GM12878 (cell line): ENCODE results near the gene CD164. TPM values are rescaled to one million over a fixed set of nuclear protein-coding genes. Genes with fewer than 3 reads are reported as not detected.

Source experiments
- ATAC-seq: fragments of 200-7000 bp; cut with Tn5 transposase; 3 replicates; pipeline ENCODE4 v1.9.1; 2020; ENCODE audit warnings: mild to moderate bottlenecking, moderate library complexity
- BruUV-seq: library from RNA; stranded (reverse); fragments of 400-500 nt; replicated peaks from 2 replicates; lab custom pipeline; 2021; lab: Mats Ljungman, UMichigan
- CTCF ChIA-PET: fragments of 300-600 bp; sonication (Branson Sonifier 250); formaldehyde crosslinking; extraction: SDS; loops from one replicate; lab custom pipeline; 2021; ENCODE audit warnings: inconsistent platforms; lab: Yijun Ruan, JAX
- POLR2A ChIA-PET: fragments of 350-600 bp; formaldehyde crosslinking; extraction: SDS; loops from one replicate; lab custom pipeline; 2021; ENCODE audit warnings: inconsistent platforms; lab: Charles Lee
- RAD21 ChIA-PET: fragments of 300-600 bp; sonication (Branson Sonifier 250); formaldehyde crosslinking; loops from one replicate; lab custom pipeline; 2023; ENCODE audit warnings: antibody characterized with exemption; ENCODE audit not compliant: unreplicated experiment; lab: Charles Lee
- SMC1A ChIA-PET: fragments of 300-600 bp; sonication (Branson Sonifier 250); formaldehyde crosslinking; loops from one replicate; lab custom pipeline; 2023; ENCODE audit not compliant: unreplicated experiment, uncharacterized antibody; lab: Charles Lee
- DNase-seq: peaks from one replicate; pipeline ENCODE4 v3.0.0-alpha.2; 2011; ENCODE audit warnings: low read depth, low spot score
- FAIRE-seq: peaks from 3 replicates; lab custom pipeline; 2011; peaks lifted over from hg19 to GRCh38; lab: Jason Lieb, UNC
- H2AFZ ChIP-seq: 2 replicates; pipeline ENCODE4 v1.6.0; 2011; ENCODE audit warnings: low read depth, low read length, control low read depth; ENCODE audit not compliant: control insufficient read depth
- H3K27ac ChIP-seq: 2 replicates; pipeline ENCODE4 v1.5.1; 2011; ENCODE audit warnings: control low read depth; ENCODE audit not compliant: control insufficient read depth, insufficient read depth
- H3K27me3 ChIP-seq, 2 experiments: replicated peaks in 1 of 2; 2 replicates each; pipeline versions ENCODE4 v1.6.0 to v1.6.1; 2011; ENCODE audit warnings: low read length in 1 of 2; ENCODE audit not compliant: control insufficient read depth in 2 of 2, insufficient read depth in 2 of 2
- H3K36me3 ChIP-seq, 2 experiments: 2 replicates each; pipeline ENCODE4 v1.5.1; 2011; ENCODE audit warnings: low read length in 1 of 2; ENCODE audit not compliant: control insufficient read depth in 2 of 2, insufficient read depth in 2 of 2
- H3K4me1 ChIP-seq: 2 replicates; pipeline ENCODE4 v1.6.1; 2011; ENCODE audit warnings: mild to moderate bottlenecking, low read length, moderate library complexity, mixed read lengths; ENCODE audit not compliant: control insufficient read depth, insufficient read depth
- H3K4me2 ChIP-seq: 2 replicates; pipeline ENCODE4 v1.6.0; 2011; ENCODE audit warnings: control low read depth; ENCODE audit not compliant: control insufficient read depth, insufficient read depth
- H3K4me3 ChIP-seq: fragments of 200-600 bp; sonication (generic); 2 replicates; pipeline ENCODE4 v1.5.1; 2016
- H3K79me2 ChIP-seq: 2 replicates; pipeline ENCODE4 v1.6.0; 2011; ENCODE audit warnings: low read length; ENCODE audit not compliant: control insufficient read depth, insufficient read depth
- H3K9ac ChIP-seq: 2 replicates; pipeline ENCODE4 v1.8.0; 2011; ENCODE audit warnings: low read length, control low read depth, mixed read lengths; ENCODE audit not compliant: control insufficient read depth, insufficient read depth
- H3K9me3 ChIP-seq: replicated peaks from 3 replicates; pipeline ENCODE4 v1.5.1; 2011; ENCODE audit warnings: mild to moderate bottlenecking, low read length; ENCODE audit not compliant: control insufficient read depth, insufficient read depth
- H4K20me1 ChIP-seq: 2 replicates; pipeline ENCODE4 v1.6.0; 2011; ENCODE audit not compliant: control insufficient read depth, insufficient read depth
- CTCF ChIP-seq, 3 experiments: IDR thresholded peaks in 2 of 3; conservative IDR thresholded peaks in 1 of 3; 2 replicates each; pipeline ENCODE4 v1.5.1; 2011; ENCODE audit warnings: low read depth in 3 of 3, low read length in 3 of 3, mild to moderate bottlenecking in 3 of 3, control low read depth in 2 of 3, moderate library complexity in 2 of 3, inconsistent platforms in 1 of 3, mixed read lengths in 1 of 3; ENCODE audit not compliant: control insufficient read depth in 2 of 3, insufficient read depth in 1 of 3; ENCODE audit errors: extremely low read depth in 1 of 3
- FOXM1 ChIP-seq: IDR thresholded peaks from 2 replicates; pipeline ENCODE4 v1.6.1; 2012; ENCODE audit warnings: low read depth, mild to moderate bottlenecking, inconsistent platforms, low read length, moderate library complexity
- GABPA ChIP-seq: IDR thresholded peaks from 2 replicates; pipeline ENCODE4 v1.6.1; 2014; ENCODE audit warnings: antibody characterized with exemption, low read depth, mild to moderate bottlenecking, inconsistent platforms
- GATAD2B ChIP-seq: fragments of 450-650 bp; conservative IDR thresholded peaks from 2 replicates; pipeline ENCODE4 v1.6.1; 2017; ENCODE audit warnings: low read depth, mild to moderate bottlenecking, moderate library complexity
- HCFC1 ChIP-seq: fragments of 150-350 bp; IDR thresholded peaks from 2 replicates; pipeline ENCODE4 v1.6.1; 2014; ENCODE audit warnings: low read length
- MEF2A ChIP-seq: IDR thresholded peaks from 2 replicates; pipeline ENCODE4 v1.6.1; 2011; ENCODE audit warnings: low read depth, mild to moderate bottlenecking, low read length, moderate library complexity; ENCODE audit not compliant: insufficient read depth
- MTA2 ChIP-seq: fragments of 450-650 bp; IDR thresholded peaks from 2 replicates; pipeline ENCODE4 v1.6.1; 2016; ENCODE audit warnings: low read depth, mild to moderate bottlenecking, moderate library complexity
- NFYA ChIP-seq: IDR thresholded peaks from 2 replicates; pipeline ENCODE4 v1.6.1; 2011; ENCODE audit warnings: low read depth, mild to moderate bottlenecking, low read length, improper control_type of control experiment, borderline replicate concordance
- NRF1 ChIP-seq: conservative IDR thresholded peaks from 2 replicates; pipeline ENCODE4 v1.6.1; 2011; ENCODE audit warnings: mild to moderate bottlenecking, low read depth, low read length, improper control_type of control experiment
- RELA ChIP-seq: fragments of 450-650 bp; IDR thresholded peaks from 2 replicates; pipeline ENCODE4 v1.8.0; 2014; ENCODE audit warnings: borderline replicate concordance; ENCODE audit not compliant: partially characterized antibody
- TCF12 ChIP-seq: IDR thresholded peaks from 2 replicates; pipeline ENCODE4 v1.6.1; 2011; ENCODE audit warnings: low read depth, mild to moderate bottlenecking, low read length
- ZNF687 ChIP-seq: fragments of 450-650 bp; IDR thresholded peaks from 2 replicates; pipeline ENCODE4 v1.6.1; 2017; ENCODE audit warnings: mild to moderate bottlenecking, moderate library complexity
- ZZZ3 ChIP-seq: IDR thresholded peaks from 2 replicates; pipeline ENCODE4 v1.6.1; 2011; ENCODE audit warnings: low read depth; ENCODE audit not compliant: control insufficient read depth, insufficient read length
- WGBS: methylation state at CpG from one replicate; pipeline ENCODE4 v1.1.6; 2016; ENCODE audit warnings: low lambda C conversion rate; ENCODE audit not compliant: insufficient replicate concordance, insufficient coverage; ENCODE audit errors: missing lambda C conversion rate; 5-methylcytosine and 5-hydroxymethylcytosine counted together
- in situ Hi-C: fragments of 300-500 bp; cut with MboI; formaldehyde crosslinking; loops from 9 replicates; pipeline ENCODE4 v1.14.3; 2018; ENCODE audit warnings: mixed read lengths
- intact Hi-C: fragments of 100-400 bp; cut with micrococcal nuclease; formaldehyde crosslinking; loops from one replicate; pipeline ENCODE4 v1.14.2; 2022; ENCODE audit not compliant: unreplicated experiment
- polyA plus RNA-seq, 11 experiments: library from polyadenylated mRNA; depleted of rRNA in 4 of 11; unstranded in 6 of 11; stranded (reverse) in 5 of 11; fragments of >200 nt; fragmentation: Nextera tagmentation in 4 of 11; fragmentation: Illumina TruSeq in 1 of 11; extraction: Ambion mirVana in 4 of 11; extraction: Trizol in 1 of 11; gene quantifications; 1 replicate in 1 of 11; 2 replicates in 10 of 11; pipeline versions ENCODE4 v1.2.1 to v1.2.3, GENCODE V29; 2011 to 2016; ENCODE audit warnings: inconsistent platforms in 2 of 11, missing spikeins in 2 of 11, low read depth in 1 of 11
- total RNA-seq, 4 experiments: library from RNA; depleted of rRNA in 3 of 4; stranded (reverse); fragments of >200 nt in 3 of 4; fragmentation: Illumina TruSeq in 1 of 4; extraction: Trizol in 1 of 4; gene quantifications; 2 replicates each; pipeline versions ENCODE4 v1.2.1 to v1.2.3, GENCODE V29; 2013 to 2021

The CD164 gene
- total and polyA plus RNA-seq, 10 of the 15 experiments (the other 5 are each of a cell fraction or from before 2014, with no cell fraction given): 145 to 447 (median 211) TPM

- no peaks in the 10 kb centered on the region for H3K27me3 ChIP-seq
- CTCF ChIA-PET: interaction anchor here (1.5 kb wide), 1 partner anchor 26 kb away, joined by 4 read pairs; no protein-coding TSS in a partner anchor
- SMC1A ChIA-PET: interaction anchor here (0.6 kb wide), 1 partner anchor 140 kb away, joined by 3 read pairs; no protein-coding TSS in a partner anchor
- FAIRE-seq: no peak
- no peak overlapping the region for H3K4me2 ChIP-seq
- no peaks in the 10 kb centered on the region for H3K9me3 ChIP-seq
- RAD21 ChIA-PET: no interaction called here
- no peaks in the 10 kb centered on the region for H3K79me2 ChIP-seq
- POLR2A ChIA-PET: no interaction called here
- peaks cover 7% of the 10 kb centered on the region for H3K4me1 ChIP-seq
- no peaks in the 10 kb centered on the region for H4K20me1 ChIP-seq
- in situ Hi-C loops: no loop called here
- H3K9ac ChIP-seq: no peak overlapping the region
- no TSS peak for BruUV-seq
- no peak for TF ChIP-seq HCFC1
- no peak for TF ChIP-seq MTA2
- H3K27ac ChIP-seq: no peak overlapping the region
- ATAC-seq: no peak
- no peak overlapping the region for H2AFZ ChIP-seq
- H3K4me3 ChIP-seq: no peak overlapping the region
- WGBS: 51% methylated on average over 4 of the region's 4 CpGs
- H3K36me3 ChIP-seq: no peaks in the 10 kb centered on the region
- intact Hi-C loops: no loop called here
- DNase-seq: no peak
Measured at GRCh38 chr6:109327491-109327890, 54.8 kb downstream of the CD164 start.

GRCh38 chr6:109326351-109326750 is 55.9 kb downstream of the CD164 start:
- ChIA-PET SMC1A (no interaction called here), POLR2A (no interaction called here), CTCF (no interaction called here), RAD21 (no interaction called here)
- FAIRE-seq: no peak
- WGBS: 55% methylated on average over 7 of the region's 7 CpGs
- no peaks in the 10 kb centered on the region for H3K9me3 ChIP-seq
- ATAC-seq: no peak
- BruUV-seq: no TSS peak
- peaks cover 7% of the 10 kb centered on the region for H3K4me1 ChIP-seq
- no peaks in the 10 kb centered on the region for H3K27me3 ChIP-seq
- no peak overlapping the region for H3K4me2 ChIP-seq
- H3K27ac ChIP-seq: no peak overlapping the region
- no peak overlapping the region for H2AFZ ChIP-seq
- no peak overlapping the region for H3K9ac ChIP-seq
- no peak overlapping the region for H3K4me3 ChIP-seq
- H3K36me3 ChIP-seq: no peaks in the 10 kb centered on the region
- no peaks in the 10 kb centered on the region for H3K79me2 ChIP-seq
- no peak for DNase-seq
- intact Hi-C loops: no loop called here
- in situ Hi-C loops: no loop called here
- H4K20me1 ChIP-seq: no peaks in the 10 kb centered on the region
- TF ChIP-seq NFYA (no peak), TCF12 (no peak), NRF1 (no peak), RELA (no peak), CTCF (IDR thresholded peaks at IDR 0.05 in 2 of 3, conservative IDR thresholded peaks at IDR 0.05 in 1 of 3; ENCODE audit: control insufficient read depth in 2 of 3, extremely low read depth in 1 of 3, insufficient read depth in 1 of 3, low read depth in 3 of 3, low read length in 3 of 3) (no peak), GATAD2B (no peak), MEF2A (no peak), ZZZ3 (no peak), FOXM1 (no peak), GABPA (no peak), ZNF687 (no peak)
